ENCODE results near the gene PARP8. TPM values are rescaled to one million over a fixed set of nuclear protein-coding genes. Genes with fewer than 3 reads are reported as not detected.

The PARP8 gene
- total RNA-seq, 1 experiment from 2014 or later = 23.2 TPM

- no peak overlapping the region for H3K4me3 Mint-ChIP-seq
- CTCF ChIA-PET = no interaction called here
- TF ChIP-seq NR1H2 (CRISPR knock-in tag; IDR thresholded peaks at IDR 0.05) (no peak), E2F1 (CRISPR knock-in tag; IDR thresholded peaks at IDR 0.05) (no peak), ZNF396 (CRISPR knock-in tag; IDR thresholded peaks at IDR 0.05; ENCODE audit: borderline replicate concordance) (no peak), ATF1 (CRISPR knock-in tag; IDR thresholded peaks at IDR 0.05) (no peak), RELA (CRISPR knock-in tag; IDR thresholded peaks at IDR 0.05; ENCODE audit: borderline replicate concordance) (no peak), EMX1 (CRISPR knock-in tag; IDR thresholded peaks at IDR 0.05) (no peak), GTF2I (CRISPR knock-in tag; conservative IDR thresholded peaks at IDR 0.05) (no peak), MYBL2 (CRISPR knock-in tag; IDR thresholded peaks at IDR 0.05) (no peak), SP1 (CRISPR knock-in tag; conservative IDR thresholded peaks at IDR 0.05) (no peak)
- TF ChIP-seq, protein P1, sequence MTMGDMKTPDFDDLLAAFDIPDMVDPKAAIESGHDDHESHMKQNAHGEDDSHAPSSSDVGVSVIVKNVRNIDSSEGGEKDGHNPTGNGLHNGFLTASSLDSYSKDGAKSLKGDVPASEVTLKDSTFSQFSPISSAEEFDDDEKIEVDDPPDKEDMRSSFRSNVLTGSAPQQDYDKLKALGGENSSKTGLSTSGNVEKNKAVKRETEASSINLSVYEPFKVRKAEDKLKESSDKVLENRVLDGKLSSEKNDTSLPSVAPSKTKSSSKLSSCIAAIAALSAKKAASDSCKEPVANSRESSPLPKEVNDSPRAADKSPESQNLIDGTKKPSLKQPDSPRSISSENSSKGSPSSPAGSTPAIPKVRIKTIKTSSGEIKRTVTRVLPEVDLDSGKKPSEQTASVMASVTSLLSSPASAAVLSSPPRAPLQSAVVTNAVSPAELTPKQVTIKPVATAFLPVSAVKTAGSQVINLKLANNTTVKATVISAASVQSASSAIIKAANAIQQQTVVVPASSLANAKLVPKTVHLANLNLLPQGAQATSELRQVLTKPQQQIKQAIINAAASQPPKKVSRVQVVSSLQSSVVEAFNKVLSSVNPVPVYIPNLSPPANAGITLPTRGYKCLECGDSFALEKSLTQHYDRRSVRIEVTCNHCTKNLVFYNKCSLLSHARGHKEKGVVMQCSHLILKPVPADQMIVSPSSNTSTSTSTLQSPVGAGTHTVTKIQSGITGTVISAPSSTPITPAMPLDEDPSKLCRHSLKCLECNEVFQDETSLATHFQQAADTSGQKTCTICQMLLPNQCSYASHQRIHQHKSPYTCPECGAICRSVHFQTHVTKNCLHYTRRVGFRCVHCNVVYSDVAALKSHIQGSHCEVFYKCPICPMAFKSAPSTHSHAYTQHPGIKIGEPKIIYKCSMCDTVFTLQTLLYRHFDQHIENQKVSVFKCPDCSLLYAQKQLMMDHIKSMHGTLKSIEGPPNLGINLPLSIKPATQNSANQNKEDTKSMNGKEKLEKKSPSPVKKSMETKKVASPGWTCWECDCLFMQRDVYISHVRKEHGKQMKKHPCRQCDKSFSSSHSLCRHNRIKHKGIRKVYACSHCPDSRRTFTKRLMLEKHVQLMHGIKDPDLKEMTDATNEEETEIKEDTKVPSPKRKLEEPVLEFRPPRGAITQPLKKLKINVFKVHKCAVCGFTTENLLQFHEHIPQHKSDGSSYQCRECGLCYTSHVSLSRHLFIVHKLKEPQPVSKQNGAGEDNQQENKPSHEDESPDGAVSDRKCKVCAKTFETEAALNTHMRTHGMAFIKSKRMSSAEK (CRISPR knock-in tag; IDR thresholded peaks at IDR 0.05; ENCODE audit: borderline replicate concordance) = no peak
These were observed 119.6 kb downstream of the PARP8 start for GRCh38 chr5:50786073-50786472.

GRCh38 chr5:50791813-50792212, 125.4 kb downstream of the PARP8 start:
- ChIA-PET CTCF (no interaction called here), POLR2A (no interaction called here)
- H3K4me1 Mint-ChIP-seq = no peaks in the 10 kb centered on the region
- H3K36me3 Mint-ChIP-seq = peaks cover 10% of the 10 kb centered on the region
- ATAC-seq = no peak
- H3K4me3 Mint-ChIP-seq = no peak overlapping the region
- no peak for DNase-seq (ENCODE audit: low spot score)
- H3K27me3 Mint-ChIP-seq (ENCODE audit: low read depth) = no peaks in the 10 kb centered on the region
- no peaks in the 10 kb centered on the region for H3K9me3 Mint-ChIP-seq
- no peak overlapping the region for H3K27ac Mint-ChIP-seq
- TF ChIP-seq ZNF263 (CRISPR knock-in tag; IDR thresholded peaks at IDR 0.05; ENCODE audit: low read depth) (no peak), PRDM15 (CRISPR knock-in tag; IDR thresholded peaks at IDR 0.05) (no peak), ZSCAN18 (CRISPR knock-in tag; IDR thresholded peaks at IDR 0.05) (no peak), ATF6 (CRISPR knock-in tag; IDR thresholded peaks at IDR 0.05) (no peak), E2F1 (CRISPR knock-in tag; IDR thresholded peaks at IDR 0.05) (no peak), ZNF396 (CRISPR knock-in tag; IDR thresholded peaks at IDR 0.05; ENCODE audit: borderline replicate concordance) (no peak), OVOL2 (CRISPR knock-in tag; IDR thresholded peaks at IDR 0.05; ENCODE audit: borderline replicate concordance) (no peak), FOXP1 (CRISPR knock-in tag; IDR thresholded peaks at IDR 0.05; ENCODE audit: borderline replicate concordance) (no peak), ZNF121 (CRISPR knock-in tag; IDR thresholded peaks at IDR 0.05) (no peak), KAT7 (CRISPR knock-in tag; IDR thresholded peaks at IDR 0.05; ENCODE audit: borderline replicate concordance) (no peak), TP53 (CRISPR knock-in tag; IDR thresholded peaks at IDR 0.05) (no peak)
- TF ChIP-seq, protein P2, sequence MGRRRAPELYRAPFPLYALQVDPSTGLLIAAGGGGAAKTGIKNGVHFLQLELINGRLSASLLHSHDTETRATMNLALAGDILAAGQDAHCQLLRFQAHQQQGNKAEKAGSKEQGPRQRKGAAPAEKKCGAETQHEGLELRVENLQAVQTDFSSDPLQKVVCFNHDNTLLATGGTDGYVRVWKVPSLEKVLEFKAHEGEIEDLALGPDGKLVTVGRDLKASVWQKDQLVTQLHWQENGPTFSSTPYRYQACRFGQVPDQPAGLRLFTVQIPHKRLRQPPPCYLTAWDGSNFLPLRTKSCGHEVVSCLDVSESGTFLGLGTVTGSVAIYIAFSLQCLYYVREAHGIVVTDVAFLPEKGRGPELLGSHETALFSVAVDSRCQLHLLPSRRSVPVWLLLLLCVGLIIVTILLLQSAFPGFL (CRISPR knock-in tag; IDR thresholded peaks at IDR 0.05; ENCODE audit: borderline replicate concordance) = no peak

More at GRCh38 chr5:50786073-50786472, 119.6 kb downstream of the PARP8 start:
- no peak for DNase-seq (ENCODE audit: low spot score)
- no peak overlapping the region for H3K27ac Mint-ChIP-seq
- H3K27me3 Mint-ChIP-seq (ENCODE audit: low read depth) = no peaks in the 10 kb centered on the region
- no peaks in the 10 kb centered on the region for H3K4me1 Mint-ChIP-seq
- POLR2A ChIA-PET = interaction anchor here (0.7 kb wide), 1 partner anchor 1931 kb away, joined by 5 read pairs; no protein-coding TSS in a partner anchor
- ATAC-seq = no peak
- H3K36me3 Mint-ChIP-seq = peaks cover 5% of the 10 kb centered on the region
- H3K9me3 Mint-ChIP-seq = peaks cover 5% of the 10 kb centered on the region

Measured in WTC11 (cell line).